ENCODE data around the gene ARAP3.
A peak's percentile ranks its signal among the peaks of the same experiment; 100 is the strongest.

ARAP3 gene

GRCh38 chr5:141647851-141648250 is 34.2 kb downstream of the ARAP3 start:
- H3K4me3 ChIP-seq (ENCODE audit: control insufficient read depth, low read depth, low read length): no peak overlapping the region
- no peak for DNase-seq (ENCODE audit: low read depth)
- no peak for TF ChIP-seq CTCF (conservative IDR thresholded peaks at IDR 0.05; ENCODE audit: control insufficient read depth, insufficient read depth, low read depth, low read length)

GRCh38 chr5:141647242-141647641 is 34.8 kb downstream of the ARAP3 start:
- no peak for TF ChIP-seq CTCF (conservative IDR thresholded peaks at IDR 0.05; ENCODE audit: control insufficient read depth, insufficient read depth, low read depth, low read length)
- DNase-seq (ENCODE audit: low read depth): no peak
- H3K4me3 ChIP-seq (ENCODE audit: control insufficient read depth, low read depth, low read length): no peak overlapping the region

- no peak for DNase-seq (ENCODE audit: low read depth)
- H3K4me3 ChIP-seq (ENCODE audit: control insufficient read depth, low read depth, low read length): no peak overlapping the region
- no peak for TF ChIP-seq CTCF (conservative IDR thresholded peaks at IDR 0.05; ENCODE audit: control insufficient read depth, insufficient read depth, low read depth, low read length)
These were observed 36.0 kb downstream of the ARAP3 start for GRCh38 chr5:141646026-141646425.

DNA sequence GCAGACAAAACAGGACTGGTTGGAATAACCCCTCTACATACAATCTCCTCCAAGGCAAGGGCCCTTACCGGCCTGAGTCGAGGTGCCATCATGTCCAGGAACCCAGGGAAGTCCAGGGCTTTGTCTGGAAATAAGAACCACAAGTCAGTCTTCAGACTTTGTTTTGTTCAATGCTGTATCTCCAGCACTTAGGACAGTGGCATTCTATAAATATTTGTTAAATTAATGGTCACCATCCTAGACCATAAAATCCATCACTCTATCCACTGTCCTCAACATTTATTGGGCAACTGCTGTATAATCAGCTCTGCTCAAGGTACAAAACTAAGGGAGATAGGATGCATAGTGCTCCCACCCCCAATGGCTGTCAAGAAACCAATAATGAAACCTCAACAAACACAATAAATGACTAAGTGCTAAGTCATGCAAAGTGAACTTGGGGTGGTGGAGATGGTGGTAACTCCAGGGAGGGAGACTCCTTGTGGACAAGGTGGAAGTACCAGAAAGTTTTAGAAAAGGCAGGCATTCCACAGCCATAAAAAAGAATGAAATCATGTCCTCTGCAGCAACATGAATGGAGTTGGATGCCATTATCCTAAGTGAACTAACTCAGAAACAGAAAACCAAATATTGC is 40.3 kb downstream of the ARAP3 start:
- TF ChIP-seq CTCF (conservative IDR thresholded peaks at IDR 0.05; ENCODE audit: control insufficient read depth, insufficient read depth, low read depth, low read length): peak; percentile 39
- H3K4me3 ChIP-seq (ENCODE audit: control insufficient read depth, low read depth, low read length): no peak overlapping the region
- peak; percentile 67 for DNase-seq (ENCODE audit: low read depth)

- DNase-seq (ENCODE audit: low read depth): no peak
- no peak overlapping the region for H3K4me3 ChIP-seq (ENCODE audit: control insufficient read depth, low read depth, low read length)
- TF ChIP-seq CTCF (conservative IDR thresholded peaks at IDR 0.05; ENCODE audit: control insufficient read depth, insufficient read depth, low read depth, low read length): no peak
These were observed 41.3 kb downstream of the ARAP3 start for GRCh38 chr5:141640698-141641097.

DNA sequence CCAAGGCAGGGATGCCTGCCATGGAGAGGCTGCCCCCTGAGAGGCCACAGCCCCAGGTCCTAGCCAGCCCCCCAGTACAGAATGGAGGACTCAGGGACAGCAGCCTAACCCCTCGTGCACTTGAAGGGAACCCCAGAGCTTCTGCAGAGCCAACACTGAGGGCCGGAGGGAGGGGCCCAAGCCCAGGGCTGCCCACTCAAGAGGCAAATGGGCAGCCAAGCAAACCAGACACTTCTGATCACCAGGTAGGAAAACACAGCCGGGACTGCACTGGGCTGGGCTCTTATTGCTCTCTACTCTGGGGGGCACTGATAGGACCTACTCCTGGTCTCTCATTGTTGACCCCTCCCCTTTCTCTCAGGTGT is 42.0 kb downstream of the ARAP3 start:
- no peak overlapping the region for H3K4me3 ChIP-seq (ENCODE audit: control insufficient read depth, low read depth, low read length)
- TF ChIP-seq CTCF (conservative IDR thresholded peaks at IDR 0.05; ENCODE audit: control insufficient read depth, insufficient read depth, low read depth, low read length): no peak
- DNase-seq (ENCODE audit: low read depth): no peak

Measured in fibroblast of mammary gland (primary cell).